GM21825 (cell line): ENCODE results near the gene SPESP1.

Experiments used
- ATAC-seq: cut with Tn5 transposase; IDR thresholded peaks from one replicate; pipeline ENCODE4 v1.9.1; 2021; ENCODE audit warnings: mild to moderate bottlenecking, moderate library complexity; ENCODE audit not compliant: unreplicated experiment

SPESP1 gene

DNA sequence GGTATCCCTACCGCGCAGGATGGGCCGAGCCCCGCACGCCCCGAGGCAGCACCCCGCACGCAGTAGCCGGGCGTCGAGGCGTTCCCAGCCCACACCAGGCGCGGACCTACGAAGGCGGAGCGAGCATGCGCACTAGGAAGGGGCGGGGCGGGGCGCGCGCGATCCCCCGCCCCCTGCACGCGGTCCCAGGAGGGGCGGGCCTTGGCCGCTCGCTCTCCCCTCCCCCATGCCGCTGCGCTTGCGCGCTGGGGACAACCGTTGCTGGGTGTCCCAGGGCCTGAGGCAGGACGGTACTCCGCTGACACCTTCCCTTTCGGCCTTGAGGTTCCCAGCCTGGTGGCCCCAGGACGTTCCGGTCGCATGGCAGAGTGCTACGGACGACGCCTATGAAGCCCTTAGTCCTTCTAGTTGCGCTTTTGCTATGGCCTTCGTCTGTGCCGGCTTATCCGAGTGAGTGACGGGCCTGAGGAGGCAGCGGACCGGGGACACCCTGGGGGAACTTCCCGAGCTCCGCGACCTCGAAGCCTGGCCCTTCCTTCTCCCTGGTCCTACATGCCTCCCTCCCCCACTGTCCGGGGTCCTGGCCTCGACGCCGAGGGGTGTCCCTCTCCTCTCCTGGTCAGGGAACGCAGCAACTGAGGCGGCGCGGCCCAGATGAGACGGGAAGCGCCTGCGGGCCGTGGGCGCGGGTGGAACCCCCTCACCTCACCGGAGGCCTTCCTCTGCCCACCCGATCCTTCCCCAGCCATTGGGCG lies at the start of gene SPESP1:
Gene SPESP1, plus strand, starts transcription at position 258 of the 755 bp plus-strand sequence. Its CDS starts 129 bp downstream, at position 387.
- no peak for ATAC-seq

DNA sequence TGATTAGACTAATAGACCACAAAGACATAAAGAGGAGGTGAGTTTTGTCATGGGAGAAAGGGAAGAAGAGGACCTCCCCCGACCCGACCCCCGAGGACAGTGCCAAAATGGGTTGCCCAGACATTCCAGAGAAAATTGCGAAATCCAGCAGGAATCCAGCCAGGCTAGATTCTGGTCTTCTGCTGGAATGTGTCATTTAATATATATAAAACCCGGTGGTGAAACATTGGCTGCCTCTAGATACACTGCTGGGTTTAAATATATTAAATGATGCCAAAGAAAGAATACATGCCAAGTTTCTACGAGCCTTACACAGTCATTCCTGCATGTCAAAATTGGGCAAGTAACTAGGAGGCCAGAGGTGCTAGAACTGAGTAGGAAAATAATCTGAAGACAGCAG lies 45.3 kb upstream of the SPESP1 start:
- no peak for ATAC-seq

DNA sequence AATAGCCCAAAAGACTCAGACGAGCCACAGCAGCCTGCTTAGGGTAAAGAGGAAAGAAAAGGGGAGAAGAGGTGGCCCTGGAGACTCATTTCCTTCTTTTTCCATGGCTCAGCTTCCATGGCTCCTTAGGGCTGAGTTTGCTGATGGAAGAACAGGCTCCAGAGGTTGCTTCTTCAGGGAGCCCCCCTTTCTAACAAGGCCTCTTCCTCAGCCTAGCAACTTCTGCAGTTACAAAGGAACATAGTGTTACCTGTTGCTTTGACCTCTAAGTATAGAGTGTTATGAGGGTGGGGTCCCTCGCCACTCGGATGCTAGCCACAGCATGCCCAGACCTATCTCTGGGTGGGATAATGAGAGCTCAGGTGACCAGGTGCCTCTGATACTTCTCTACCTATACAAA lies 43.2 kb upstream of the SPESP1 start:
- no peak for ATAC-seq

DNA sequence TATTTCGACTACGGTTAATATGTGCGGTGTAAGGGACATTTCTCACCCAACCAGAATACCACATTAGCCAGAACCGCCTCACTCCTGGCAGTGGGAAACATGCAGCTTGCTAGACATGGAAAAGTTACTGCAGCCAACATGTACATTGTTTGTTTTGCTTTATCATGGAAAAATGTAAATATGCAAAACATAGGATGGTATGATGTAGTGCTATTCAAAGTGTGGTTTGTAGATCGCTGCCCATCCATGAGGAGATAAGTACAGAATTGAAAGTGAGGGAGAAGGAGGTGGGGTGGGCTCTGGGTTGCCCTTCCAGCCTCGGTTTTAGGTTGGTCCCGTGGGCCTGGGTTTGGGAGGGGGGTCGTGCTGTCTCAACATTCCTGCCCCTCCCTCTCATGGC lies 42.5 kb upstream of the SPESP1 start:
- ATAC-seq = no peak

DNA sequence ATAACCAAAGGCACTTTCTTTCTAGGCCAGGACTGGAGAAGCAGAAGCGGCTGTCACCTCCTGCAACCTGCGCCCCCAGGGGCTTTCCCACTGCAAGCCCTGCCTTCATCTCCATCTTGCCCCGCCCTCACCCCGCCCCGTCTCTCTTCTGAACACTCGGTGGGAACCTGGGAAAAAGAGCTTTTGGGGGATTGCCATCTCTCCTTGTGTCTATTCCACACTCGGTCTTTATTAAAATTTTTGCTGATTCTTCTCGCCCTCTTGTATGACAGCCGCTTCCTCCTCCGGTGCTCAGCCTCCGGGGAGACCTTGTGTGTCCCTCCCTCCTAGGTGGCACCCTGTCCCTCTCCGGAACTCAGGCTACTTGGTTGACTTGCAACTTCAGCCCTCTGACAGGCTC lies 41.9 kb upstream of the SPESP1 start:
- no peak for ATAC-seq

DNA sequence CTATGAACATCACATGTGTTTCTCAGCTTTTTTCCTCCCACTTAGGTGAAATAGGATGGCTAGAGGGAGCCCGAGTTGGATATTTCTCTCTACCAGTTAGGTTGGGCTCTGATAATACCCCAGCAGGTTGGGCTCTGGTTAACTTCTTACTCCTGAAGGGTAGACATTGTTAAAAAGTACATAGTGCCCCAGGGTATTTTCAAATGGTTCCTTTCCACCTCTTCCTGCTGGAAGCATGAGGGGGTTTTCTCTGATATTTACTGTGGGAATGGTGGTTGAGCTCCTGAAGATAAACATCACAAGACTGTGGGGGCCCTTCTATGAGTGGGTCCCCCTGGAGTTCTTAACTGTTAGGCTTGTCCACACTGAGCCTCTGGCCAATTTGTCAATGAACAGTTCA lies 36.1 kb upstream of the SPESP1 start:
- ATAC-seq = no peak

DNA sequence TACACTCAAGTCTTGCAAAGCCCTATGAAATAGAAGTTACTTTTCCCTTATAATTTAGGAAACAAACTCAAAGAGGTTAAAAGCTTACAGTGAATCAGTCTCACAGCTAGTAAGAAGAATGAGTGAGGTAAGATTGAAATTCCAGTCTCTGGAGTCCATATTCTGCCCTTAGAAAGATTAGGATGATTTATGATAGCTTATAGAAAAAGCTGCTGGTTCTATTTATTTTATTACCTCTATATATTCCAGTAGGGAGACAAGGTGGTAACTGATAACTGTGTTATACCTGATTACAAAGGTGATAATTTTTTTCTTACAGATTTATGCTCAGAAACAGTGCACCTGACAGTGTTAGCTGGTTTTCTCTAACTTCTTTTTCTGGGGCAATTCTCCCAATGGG lies 34.1 kb upstream of the SPESP1 start:
- ATAC-seq = no peak

DNA sequence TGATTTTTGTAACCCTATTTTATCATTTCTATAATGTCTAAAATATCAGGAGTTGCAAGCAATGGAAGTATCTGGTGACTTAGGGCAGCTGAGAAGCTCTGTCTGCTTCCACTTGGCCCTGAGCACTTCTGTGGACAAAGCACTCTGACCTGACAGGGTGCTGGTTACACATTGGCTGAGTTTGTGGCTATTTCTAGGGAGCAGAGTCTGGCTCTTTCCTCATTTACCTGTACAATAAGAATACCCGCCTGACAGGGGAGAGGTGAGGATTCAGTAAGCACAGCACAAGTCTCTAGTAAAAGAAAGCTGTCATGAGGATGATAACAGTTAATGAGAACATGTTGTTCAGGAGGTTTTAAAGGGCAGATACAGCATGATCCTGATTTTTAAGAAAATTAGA lies 33.3 kb upstream of the SPESP1 start:
- no peak for ATAC-seq

DNA sequence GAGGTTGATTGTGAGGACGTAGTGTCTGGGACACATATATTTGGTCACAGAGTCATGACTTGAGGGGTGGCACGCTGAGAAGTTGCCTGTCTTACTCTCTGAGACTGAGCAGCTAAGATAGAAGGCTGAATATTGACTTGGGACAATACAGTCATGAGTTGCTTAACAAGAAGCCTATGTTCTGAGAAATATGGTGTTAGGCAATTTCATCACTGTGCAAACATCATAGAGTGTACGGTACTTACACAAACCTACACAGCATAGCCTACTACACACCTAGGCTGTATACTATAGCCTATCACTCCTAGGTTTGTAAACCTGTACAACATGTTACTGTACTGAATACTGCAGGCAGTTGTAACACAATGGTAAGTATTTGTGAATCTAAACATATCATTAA lies 30.3 kb upstream of the SPESP1 start:
- no peak for ATAC-seq

DNA sequence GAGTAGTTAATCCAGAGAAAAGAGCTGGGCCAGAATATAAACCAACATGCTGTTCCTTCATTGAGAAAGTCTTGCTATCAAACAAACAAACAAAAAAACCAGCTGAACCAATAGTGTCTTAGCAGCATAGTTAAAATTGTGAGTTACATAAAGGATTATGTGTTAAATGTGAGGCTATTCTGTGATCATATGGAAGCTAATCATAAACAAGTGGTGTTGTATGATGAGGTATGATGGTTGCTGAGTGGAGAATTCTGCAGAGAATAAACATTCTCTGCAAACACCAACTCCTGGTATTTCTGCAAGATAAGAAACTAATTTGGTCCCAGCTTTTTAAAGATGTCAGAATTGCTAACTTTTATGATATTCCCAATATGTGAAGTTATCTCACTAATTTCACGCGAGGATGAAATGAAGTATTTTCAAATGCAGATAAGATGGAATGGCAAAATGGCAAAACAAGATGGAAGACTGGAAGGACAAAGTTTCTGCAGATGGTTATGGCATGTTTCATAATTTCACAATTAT lies 22.9 kb upstream of the SPESP1 start:
- no peak for ATAC-seq

DNA sequence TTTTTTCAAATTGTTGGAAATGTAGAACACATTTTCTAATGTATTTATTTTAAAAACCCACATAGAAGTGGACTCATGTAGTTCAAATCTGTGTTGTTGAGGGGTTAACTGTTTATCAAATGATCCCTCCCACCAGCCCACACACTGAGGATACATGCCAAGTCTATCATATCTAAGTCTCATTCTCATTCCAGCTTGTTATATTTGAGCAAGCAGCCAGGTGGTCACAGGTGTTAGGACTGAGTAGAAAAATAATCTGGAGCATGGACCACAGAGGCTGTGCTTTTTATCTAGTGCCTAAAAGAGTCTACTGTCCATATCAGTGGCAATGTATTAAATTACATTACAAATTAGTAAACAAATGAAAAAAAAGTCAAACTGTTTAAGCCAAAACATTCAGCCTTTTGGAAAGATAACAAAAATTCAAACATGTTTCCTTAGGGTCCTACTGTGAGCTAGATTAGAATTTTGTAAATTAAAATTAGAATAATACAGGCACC lies 20.7 kb upstream of the SPESP1 start:
- no peak for ATAC-seq

DNA sequence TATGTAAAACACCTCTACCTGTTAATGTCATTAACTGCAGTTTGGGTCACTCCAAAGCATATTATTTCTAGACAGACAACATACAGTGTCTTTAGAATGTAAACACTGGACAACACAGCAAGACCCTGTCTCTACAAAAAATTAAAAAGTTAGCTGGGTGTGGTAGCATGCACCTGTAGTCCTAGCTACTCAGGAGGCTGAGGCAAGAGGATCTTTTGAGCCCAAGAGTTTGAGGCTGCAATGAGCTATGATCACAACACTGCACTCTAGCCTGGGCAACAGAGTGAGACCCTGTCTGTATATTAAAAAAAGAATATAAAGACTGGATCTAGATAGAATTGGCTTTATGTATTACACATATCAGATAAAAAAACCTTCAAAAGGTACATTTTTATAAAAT lies 20.0 kb upstream of the SPESP1 start:
- ATAC-seq = no peak

DNA sequence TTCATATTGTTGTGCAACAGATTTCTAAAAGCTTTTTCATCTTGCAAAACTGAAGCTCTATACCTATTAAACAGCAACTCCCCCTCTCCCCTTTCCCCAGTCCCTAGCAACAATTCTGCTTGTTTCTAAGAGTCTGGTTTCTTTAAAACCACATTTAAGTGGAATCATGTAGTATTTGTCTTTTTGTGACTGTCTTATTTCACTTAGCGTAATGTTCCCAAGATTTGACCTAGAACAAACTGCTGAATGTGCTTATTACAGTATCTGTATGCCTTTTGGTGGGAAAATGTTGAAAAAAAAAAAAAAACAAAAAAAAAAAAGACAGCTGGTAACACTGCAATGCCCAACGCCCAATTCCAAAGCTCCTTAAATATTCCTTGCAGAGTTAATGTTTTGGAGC lies 19.5 kb upstream of the SPESP1 start:
- ATAC-seq = no peak

DNA sequence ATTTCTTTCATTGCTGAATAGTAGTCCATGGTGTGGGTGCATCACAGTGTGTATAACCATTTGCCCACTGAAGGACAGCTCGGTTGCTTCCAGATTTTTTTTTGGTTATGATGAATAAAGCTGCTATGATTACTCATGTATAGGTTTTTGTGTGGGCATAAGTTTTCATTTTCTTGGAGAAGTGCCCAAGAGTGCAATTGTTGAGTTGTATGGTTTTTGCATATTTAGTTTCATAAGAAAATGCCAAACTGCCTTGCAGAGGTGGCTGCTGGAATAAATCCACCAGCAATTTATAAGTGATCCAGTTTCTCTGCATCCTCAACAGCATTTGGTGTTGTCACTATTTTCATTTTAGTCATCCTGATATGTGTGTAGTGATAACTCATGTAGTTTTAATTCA lies 8.4 kb upstream of the SPESP1 start:
- ATAC-seq = no peak

DNA sequence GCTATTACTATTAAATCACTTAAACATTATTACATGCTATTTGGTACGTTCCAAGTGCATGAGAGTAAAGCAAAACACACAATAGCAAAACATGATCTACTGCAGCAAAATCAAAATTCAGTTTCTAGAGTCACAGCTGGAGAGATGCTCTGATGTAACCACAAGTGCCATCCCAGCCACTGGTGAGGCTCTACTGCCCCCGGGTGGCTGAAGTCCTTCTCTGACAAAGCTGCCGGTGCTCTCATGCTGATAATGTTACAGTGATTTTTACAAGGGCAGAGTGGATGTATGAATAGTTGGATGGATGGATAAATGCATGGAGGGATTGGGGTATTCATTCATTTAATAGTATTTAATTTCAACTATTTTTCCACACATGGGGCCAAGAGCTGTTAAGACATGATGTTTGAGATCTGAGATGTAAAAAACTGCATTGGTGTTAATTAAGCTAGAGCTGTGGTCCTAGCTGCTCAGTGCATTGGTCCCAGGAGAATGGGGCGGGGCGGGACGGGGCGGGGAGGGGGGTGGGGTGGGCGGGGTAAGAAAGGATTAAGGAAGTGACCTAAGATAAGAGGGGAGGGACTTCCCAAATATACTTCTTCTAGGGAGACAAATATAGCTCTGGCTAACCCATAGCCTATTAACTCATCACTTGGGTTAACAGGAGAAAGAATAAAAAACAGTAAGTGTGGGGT lies 5.3 kb upstream of the SPESP1 start:
- ATAC-seq = no peak

DNA sequence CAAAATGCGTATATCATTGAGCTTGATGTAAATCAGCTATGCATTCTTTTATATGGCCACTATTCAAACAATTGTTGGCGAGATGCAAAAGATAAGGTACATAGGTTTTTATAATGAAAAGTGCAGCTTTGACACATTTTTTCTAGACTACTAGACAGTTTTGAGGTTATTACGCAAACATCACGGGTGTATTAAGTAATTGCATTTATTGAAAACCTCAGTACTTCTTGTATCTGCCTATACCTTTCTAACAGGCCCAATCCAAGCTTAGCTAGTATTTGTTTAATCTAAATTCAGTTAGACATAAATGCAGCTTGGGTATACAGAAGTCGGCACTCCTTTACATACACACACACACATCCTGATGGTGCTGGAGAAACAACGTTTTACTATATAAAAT lies 2.7 kb downstream of the SPESP1 start:
- no peak for ATAC-seq

DNA sequence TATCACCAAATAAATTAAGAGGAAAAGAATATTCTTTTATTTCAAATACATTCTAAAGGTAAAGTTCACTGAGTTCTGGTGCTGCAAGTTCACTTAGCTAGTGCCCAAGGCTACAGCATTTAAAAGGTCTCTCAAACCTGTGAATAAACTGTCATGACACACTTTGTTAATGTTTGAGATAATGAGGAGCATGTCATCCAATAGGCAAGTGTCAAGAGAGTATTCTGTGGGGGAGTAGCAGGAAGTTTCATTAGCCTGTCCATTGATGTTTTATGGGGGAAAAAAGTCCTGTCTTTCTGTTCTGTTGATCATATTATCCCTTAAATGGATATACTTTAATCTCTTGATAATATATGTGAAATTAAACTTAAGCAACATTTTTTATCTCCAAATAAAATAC lies 4.0 kb downstream of the SPESP1 start:
- no peak for ATAC-seq

DNA sequence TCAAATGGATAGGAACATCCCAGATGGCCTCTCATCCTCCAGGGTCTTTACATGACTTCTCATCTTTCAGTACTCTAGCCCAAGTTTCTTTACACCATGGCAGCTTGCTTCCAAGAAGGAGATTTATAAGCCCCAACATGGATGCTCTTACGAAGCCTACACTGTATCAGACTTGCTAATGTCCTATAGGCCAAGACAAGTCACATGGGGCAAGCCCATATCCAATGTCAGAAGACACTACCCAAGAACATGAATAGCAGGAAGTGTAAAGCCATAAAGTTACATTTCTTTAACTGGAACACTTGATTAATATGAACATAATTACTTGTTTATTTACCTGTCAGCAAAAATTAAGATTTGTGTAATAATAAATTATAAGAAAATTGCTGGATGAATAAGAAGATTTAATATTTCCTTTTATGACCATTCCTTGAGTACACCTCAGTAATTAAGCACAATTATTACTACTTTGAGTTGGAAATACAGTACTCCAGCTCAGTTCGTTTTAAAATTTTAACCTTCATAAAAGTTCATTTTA lies 5.1 kb downstream of the SPESP1 start:
- no peak for ATAC-seq

DNA sequence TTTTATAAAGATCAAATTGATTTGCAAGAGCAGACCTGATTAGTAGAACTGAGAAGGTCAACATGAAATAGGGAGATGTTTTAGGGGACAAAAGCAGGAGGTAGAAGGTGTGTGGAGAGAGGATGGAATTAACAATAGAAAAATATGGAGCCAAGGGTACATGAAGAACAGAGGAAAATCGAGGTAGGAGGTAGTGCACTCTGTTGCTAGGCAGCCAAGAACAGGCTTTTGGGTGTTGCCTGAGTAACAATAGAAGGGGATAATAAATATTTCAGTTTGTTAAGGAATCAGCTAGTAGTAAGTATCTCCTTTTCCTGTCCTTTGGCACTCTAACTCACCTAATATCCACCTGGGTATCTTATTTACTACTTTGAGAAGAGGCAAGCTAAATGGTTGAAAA lies 9.2 kb downstream of the SPESP1 start:
- ATAC-seq = no peak

DNA sequence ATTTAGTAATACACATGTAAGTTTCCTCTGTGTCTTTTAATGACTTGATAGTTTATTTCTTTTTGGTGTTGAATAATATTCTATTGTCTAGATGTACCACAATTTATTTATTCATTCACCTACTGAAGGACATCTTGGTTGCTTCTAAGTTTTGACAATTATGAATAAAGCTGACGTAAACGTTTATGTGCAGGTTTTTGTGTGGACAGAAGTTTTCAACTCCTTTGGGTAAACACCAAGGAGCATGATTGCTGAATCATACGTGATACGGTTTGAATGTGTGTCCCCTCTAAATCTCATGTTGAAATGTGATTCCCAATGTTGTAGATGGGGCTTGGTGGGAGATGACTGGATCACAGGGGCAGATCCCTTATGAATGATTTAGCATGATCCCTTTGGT lies 21.5 kb downstream of the SPESP1 start:
- ATAC-seq = no peak

DNA sequence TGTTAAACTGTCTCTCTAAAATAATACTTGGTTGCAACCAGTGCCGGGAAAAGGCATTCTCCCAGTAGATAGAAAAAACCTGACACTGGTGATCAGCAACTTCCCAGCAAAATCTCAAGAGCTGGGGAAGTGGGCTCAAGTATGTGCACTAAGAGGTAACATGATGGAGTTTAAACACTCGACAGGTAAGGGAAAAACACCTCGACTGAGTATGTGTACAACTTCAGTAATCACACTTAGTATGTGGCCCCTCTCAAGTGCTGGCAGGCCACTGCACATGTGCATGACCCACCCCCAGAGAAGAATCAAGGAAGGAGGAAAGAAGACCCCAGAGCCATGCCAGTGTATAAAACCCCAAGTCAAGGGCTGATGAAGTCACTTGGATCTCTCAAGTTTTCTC lies 27.4 kb downstream of the SPESP1 start:
- ATAC-seq = no peak

DNA sequence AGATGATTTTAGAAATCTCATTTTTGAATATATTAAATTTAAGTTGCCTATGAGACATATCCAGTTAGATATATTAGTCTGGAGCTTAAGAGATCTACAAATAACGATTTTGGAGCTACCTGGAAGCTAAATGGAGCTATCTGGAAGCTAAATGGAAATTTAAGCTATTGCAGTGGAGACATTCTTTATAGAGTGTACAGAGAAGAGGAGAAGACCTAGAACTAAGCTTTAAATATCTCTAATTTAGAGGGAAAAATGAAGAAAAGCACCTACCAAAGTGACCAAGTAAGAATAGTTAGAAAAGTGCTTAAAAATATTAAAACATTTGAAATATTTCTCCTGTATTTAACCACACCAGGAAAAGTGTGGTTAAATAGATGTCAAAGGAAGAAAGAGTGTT lies 28.3 kb downstream of the SPESP1 start:
- no peak for ATAC-seq
